ENCODE results near the gene ZNF275.
"Not testable (repeated sequence)": the region's sequence is repeated elsewhere in the genome, so short reads cannot be mapped to it uniquely, and the experiment has no call there.

ZNF275 gene, protein sequence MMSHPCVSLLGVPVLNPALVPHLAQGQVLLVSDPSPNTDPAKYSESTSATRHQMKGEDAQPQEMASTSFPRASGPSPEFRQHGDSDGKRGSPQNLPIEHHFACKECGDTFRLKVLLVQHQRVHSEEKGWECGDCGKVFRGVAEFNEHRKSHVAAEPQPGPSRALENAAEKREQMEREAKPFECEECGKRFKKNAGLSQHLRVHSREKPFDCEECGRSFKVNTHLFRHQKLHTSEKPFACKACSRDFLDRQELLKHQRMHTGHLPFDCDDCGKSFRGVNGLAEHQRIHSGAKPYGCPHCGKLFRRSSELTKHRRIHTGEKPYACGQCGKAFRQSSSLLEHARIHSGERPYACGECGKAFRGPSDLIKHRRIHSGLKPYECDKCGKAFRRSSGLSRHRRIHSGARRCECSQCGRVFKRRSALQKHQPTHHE

DNA sequence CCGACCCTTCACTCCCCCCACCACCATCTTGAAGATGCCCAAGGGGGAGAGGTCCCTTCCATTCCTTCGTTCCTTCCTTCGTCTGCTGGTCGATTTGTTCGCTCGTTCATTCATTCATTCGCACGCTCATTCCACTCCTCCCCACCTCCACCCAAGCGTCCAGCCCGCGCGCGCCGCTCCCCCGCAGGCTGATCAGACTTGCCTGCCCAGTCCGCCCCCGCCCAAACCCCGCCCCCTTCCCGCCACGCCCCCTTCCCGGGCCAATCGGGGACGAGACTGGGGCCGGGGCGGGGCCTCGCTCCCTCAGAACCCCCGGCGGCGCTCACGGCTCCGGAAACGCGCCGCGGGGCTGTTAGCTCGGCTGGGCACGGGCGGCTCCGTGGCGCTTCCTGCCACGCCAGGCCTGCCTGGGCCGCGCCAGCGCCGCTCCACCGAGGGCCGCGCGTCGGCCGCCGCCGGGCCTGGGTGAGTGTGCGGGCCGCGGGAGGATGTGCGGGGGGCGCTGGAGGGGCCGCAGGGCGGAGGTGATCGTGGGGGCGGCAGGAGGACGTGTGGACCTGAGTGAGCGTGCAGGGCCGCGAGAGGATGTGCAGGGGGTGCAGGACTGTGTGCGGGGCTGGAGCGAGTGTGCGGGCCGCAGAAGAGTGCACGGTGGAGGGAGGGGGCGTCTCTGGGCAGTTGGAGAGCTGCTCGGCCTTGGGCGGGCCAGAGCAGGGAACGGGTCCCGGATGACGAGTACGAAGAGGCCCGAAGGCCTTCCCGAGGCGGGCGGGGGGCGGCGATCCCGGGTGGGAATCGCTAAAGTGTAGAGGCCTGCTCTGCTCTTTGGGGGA, at the start of gene ZNF275:
Gene ZNF275, plus strand, starts transcription at position 333 of the 833 bp plus-strand sequence. CDS start 2,527 bp downstream, outside the sequence.
- peak; percentile 75 for DNase-seq

DNA sequence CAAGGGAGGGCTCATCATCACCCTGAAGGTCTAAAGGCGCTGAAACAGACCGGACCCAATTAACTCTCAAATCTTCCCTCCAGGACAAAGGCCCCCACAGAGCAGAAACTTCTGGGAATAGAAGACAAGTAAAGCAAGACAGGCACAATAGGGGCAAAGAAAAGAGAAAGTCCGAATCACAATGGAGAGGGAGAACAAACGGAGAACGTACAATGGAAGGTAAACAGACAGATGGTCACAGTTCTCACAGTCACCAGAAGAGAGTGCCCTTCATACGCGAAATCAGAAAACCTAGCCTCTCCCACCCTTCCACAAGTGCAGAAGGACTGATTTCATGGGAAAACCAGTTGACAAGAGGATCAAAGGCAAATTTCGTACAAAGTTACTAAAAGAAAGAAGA, 48.3 kb upstream of the ZNF275 start:
- DNase-seq: not testable (repeated sequence)

DNA sequence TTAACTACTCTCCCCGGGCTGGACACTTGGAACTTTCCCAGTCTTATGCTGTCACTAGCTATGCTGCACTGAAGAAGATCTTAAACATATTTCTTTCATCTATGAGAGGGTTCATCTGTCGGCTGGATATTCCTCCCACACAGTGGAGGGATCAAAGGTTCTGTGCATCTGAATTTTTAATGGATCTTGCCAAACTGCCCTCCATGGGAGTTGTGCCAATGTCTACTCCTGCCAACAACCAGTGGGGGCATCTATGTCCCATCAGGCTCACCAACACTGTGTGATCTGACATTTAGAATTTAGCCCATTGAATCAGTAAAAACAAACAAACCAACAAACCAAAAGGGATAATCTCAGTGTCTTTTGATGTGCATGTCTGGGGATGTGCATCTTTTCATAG, 45.1 kb upstream of the ZNF275 start:
- DNase-seq: not testable (repeated sequence)

DNA sequence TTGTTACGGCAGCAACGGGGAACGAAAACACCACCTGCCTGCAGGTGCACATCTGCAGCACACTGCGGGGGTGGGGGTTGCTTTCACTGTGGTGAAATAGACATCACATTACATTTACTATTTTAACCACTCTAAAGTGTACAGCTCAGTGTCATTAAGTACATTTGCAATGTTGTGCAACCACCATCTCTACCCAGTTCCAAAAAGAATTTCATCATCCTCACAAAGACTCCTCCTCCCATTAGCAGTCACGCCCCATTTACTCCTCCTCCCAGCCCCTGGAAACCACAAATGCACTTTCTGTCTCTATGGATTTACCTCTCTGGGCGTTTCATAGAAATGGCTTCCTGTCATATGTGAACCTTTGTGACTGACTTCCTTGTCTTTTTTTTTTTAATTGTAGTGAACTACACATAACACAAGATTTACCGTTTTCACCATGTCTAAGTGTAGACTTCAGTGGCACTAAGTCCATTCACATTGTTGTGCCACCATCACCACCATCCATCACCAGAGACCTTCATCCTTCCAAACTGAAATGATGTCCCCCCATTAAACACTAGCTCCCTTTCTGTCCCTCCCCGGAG, 40.4 kb upstream of the ZNF275 start:
- not testable (repeated sequence) for DNase-seq

DNA sequence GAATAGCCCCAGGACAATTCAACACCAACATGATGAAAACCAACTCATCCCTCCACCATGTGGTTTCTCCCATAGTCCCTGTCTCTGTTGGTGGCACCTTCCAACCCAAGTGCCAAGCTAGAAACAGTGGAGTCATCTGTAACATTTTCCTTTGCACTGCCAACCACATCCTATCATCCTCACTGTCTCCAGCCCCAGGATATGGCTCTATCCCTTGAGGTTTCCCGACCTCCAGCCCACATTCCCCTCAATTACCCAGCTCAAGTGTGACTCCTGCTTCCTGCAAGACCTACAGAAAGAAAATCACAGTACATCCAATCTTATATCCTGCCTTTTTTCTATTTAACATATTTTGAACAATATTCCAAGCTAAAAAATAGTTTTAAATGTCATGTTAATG, 36.6 kb upstream of the ZNF275 start:
- DNase-seq: no peak

DNA sequence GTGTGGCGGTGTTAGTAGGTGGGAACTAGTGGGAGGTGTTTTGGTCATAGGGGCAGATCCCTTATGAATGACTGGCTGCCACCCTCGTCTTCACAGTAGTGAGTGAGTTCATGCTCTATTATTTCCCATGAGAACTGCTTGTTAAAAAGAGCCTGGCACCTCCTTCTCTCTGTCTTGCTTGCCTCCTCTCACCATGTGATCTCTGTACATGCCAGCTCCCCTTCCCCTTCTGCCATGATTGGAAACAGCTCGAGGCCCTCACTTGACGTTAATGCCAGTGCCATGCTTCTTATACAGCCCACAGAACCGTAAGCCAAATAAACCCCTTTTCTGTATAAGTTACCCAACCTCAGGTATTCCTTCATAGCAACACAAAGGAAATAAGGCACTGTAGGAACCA, 34.1 kb upstream of the ZNF275 start:
- no peak for DNase-seq

DNA sequence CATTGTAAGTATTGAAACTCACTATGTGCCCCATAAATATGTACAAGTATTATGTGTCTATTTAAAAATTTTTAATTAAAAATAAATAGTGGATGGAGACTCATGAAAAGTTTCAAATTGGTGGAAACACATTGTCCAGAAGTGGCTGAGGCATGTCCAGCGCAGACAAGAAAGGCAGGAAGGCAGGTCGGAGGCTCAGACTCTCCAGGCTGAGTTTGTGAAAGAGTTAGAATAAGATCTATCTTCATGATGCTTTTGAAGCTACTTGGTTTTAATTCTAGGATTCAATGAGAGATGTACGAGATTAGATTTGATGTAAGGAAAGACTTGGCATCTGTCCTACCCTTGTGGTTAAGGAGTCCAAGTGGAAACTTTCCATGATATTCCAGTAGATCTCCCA, 32.2 kb upstream of the ZNF275 start:
- no peak for DNase-seq

DNA sequence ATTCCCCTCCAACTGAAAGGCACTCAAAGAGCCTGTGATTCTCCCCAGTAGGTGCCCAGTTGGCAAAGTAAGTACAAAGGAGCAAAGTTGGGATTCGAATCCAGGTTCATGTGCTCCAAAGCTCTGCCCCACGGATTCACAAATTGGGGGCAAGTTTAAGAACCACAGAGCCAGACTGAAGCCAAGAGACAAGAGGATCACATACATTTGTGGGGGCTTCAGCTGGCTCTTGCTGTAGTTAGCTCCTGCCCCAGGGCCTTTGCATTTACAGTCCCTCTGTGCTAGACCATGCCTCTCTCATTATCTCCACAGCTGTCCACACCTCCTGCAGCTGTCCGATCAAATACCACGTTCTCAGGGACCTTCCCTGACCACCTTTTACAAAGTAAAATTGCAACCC, 31.2 kb upstream of the ZNF275 start:
- DNase-seq: no peak

DNA sequence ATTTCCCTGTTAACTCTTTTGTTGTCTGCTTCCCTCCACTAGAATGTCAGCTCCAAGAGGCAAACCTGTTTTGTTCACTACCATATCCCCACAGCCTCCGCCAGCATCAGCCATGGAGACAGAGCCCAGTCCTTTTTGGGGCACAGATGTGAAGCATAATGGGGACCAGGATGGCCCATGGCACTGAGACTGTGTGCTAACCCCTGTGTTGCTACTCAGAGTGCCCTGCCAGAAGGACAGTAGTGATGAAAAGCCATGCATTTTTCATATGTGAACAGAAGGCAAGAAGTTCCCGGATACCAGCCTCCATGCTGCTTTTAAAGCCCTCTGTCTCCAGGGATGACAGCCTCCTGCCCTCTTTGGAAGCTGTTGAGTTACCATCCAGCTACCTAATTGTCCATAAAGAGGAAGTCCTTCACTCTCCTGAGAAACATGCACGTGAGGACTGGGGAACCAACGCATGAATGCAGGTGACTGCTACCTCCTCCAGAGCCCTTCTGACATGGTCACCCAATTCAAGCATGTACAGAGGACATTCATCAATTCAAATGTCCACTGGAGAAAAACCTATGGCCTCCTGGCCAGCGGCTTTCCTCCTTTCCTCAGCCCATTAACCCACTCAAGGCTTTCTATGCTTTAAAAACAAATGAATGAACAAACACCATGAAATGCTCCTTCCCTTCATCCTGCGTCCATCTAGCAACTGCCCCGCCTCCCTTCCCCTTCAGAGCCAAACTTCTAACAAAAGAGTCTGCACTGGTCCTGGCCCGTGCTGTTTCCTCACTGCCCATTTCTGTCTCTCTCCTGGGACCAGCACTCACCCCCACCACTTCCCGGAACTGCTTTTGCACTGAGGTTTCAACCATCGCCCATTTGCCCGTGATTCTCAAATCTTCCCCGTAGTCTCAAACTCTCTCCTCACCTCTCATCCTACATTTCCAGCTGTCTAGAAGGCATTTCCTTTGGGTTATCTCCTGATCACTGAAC, 30.4 kb upstream of the ZNF275 start:
- no peak for DNase-seq

DNA sequence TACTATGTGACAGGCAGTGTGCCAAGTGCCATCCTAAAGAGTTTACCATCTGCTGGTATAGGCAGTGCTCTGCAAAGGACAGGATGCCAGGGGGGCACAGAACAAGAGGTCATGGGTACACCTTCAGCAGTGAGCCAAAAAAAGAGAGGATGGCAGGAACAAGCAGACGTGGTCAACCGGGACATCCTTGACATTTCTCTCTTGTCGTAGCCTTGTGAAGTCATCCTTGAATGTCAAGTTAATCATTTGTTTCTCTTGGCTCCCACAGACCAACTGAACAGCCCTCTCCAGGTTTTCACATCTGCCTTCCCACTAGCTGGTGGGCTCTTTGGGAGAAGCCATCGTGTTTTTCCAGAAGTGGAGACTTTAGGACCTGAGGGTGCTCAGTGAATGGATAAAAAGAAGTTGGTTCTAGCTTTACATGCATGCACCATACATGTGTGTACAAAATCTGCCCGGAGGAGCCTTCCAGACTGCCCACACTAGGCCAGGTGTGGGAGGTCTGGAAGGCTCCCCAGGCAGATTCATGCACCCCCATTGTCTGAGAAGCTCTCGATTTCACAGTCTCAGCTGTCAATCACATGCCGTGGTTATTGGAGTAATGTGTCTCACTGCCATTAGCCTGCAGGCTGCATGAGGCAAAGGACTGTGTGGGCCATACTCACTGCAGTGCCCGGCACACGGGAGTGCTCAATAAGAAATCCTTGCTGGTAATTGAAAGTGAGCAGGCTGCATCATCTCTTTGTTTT, 28.8 kb upstream of the ZNF275 start:
- no peak for DNase-seq

DNA sequence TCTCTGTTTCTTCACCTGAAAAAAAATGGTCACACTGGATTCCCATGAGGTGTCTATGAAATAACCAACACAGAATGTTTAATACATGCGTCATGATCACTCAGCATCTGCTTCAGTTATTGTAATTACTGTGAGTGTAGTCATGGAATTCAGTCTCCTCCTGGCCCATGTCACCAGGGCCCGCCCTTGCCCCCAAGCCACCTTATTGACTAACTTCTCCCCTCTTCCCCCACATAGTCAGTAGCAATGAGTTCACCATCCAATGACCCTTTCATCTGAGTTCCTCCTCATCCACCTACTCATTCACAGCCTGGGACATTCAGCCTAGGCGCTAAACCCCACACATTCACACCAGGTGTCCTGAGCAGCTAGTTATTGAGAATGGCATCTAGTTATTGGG, 28.0 kb upstream of the ZNF275 start:
- no peak for DNase-seq

DNA sequence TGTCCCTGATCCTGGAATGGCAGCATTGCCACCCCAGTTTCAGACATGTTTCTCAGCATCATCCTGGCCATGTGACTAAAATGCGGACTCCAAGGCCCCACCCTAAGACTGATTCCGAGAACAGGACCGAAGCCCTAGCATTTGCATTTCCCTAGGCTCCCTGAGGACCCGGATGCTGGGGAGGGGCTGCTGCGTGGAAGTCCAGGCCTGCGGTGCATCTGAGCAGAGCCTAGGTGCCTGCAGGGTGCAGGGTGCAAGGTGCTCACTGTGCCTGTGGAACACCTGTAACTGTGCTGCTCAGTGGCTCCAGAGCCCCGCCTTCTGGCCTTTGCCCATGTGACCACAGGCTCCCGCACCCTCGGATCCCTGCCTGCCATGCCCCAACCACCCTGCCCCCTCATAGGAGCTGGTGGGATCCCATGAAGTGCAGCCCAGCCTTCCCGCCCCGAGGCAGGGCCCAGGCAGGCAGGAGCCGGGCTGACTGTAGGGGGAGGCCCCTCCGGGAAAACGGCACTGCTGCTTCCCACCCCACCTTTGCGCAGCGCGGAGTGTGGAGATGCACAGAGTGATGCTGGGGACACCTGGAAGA, 27.3 kb upstream of the ZNF275 start:
- DNase-seq: no peak

DNA sequence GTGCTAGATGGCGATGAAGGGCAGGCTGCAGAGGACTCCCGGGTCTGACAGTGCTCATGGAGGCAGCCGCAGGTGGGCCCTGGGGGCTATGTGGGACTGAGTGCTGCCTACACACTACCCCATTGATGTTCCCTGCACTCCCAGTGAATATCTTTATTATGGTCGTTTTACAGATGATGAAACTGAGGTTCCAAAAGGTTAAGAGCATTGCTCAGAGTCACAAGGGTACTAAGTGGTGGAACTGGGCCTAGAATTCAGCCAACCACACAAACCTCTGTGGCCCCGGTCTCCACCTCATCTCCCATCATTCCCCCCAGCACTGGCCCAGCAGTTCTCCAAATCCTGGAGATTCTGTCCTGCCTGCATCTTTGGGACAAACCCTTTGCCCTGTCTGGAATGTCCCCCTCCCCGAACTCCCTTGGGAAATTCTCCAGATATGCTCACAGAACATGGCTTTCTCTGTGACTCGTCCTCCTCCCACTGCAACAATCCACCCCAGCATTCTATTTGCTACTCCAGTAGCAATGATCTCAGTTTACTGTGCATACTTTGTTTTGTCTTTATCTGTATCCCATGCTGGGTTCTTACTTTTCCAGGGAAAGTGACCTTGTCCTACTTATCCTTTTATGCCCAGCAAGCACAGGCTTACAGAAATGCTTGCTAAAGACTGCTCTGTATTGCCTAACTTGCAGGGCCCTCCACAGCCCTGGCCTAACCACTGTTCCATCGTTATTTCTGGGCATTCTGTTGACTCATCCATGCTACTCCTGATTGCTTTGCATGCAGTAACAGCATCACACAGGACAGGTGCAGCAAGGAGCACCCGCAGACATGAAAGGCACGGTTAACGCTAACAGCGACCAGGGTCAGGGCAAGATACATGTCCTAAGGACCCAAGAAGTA, 26.4 kb upstream of the ZNF275 start:
- no peak for DNase-seq

DNA sequence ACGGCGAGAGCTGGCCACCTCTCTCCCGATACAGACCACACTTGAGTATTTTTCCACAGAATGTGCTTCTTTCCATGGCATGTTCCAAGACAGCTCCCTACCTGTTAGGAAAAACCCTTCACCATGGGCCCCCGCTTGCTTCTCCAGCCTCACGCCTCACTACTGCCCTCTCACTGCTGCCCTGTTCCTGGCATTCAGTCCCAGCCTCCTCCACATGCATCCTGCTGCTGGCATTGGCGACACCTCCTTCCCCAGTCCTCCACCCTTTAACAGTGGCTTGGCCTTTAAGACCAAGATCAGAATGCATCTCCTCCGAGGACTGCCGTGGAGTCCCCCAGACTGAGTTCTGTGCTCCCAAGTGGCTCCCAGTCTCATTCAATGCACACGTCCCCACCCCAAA, 23.1 kb upstream of the ZNF275 start:
- no peak for DNase-seq

DNA sequence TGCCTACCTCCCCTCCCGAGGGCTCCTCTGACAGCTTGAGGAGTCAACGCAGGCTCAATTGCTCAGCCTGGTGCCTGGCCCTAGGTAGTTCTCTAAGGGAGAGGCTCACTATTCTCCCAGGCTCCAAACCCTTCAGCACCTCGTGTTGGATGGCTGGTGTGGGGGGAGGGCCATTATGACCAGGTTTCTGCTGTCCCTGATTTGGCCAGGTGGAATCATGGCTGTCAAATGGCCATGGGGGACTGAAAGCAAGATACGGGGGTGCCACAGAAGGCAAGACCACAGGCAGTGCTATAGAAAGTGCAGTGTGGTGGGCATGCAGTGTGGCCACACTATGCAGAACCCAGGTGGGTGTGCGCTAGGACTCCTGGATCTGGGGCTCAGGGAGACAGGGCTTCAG, 21.9 kb upstream of the ZNF275 start:
- DNase-seq: no peak

DNA sequence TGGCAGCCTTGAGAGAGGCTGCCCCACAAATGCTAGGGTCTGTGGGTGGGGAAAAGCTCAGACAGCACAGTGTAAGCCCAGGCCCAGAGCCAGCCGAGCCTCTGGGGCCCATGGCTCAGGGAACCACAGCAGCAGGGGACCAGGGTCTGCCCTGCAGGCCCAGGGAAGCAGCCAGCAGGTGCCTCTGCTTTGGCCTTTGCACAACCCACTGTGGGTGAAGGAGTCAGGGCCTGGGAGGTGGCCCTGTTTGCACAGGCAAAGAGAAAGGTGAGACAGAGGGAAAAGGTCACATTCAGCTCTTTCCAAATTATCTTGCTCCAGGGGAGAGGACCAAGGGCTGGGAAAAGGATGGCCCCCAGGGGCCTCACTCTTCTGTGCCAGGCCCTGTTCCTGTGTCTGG, 21.1 kb upstream of the ZNF275 start:
- DNase-seq: no peak

DNA sequence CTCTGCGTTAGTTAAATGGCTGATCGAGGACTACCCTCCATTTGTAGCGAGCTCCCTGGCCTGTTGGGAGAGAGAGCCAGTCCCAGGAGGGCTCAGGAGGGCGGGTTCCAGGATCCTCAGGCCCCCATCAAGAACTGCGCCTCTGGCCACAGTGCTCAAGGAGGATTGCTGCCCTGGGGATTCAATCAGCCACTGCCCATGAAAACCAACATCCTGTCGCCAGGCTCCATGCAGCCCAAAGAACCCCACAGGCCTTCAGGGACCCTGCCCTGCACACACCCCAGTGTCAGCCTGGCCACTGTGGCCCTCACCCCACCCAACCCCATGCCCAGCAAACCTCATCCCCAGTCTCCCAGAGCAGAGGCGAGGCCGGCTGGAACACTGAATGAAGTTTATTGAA, 16.6 kb upstream of the ZNF275 start:
- no peak for DNase-seq

DNA sequence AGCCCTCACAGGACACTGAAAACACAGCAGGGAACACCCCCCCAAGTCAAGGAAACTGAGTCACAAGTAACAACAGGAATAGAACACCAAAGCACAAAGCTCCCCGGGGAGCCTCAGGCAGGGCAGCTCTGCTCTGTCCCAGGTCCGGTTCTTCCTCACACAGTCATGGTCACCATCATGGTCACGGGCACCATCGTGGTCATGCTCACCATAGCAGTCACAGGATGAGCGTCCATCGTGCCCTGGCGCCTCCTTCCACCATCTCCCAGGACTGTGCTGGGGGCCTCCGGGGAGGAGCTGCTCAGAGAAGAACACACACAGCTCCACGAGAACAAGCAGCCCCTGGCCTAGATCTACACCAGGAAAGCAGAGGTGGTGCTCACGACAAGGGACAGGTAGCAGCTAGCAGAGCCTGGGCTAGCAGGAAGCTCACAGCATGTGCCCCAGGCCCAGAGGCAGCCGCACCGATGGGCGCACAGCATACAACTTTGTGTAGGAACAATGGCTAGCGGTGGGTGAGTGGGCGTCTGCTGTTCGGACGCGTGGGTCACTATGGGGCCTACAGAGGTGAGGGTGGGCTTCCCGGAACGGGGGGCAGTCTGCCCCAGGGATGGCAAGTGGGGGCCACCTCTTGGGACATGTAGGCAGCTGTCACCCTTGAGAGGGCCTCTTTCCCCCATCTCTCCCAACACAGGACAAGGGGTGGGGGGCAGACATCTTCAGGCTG, 15.8 kb upstream of the ZNF275 start:
- DNase-seq: no peak

DNA sequence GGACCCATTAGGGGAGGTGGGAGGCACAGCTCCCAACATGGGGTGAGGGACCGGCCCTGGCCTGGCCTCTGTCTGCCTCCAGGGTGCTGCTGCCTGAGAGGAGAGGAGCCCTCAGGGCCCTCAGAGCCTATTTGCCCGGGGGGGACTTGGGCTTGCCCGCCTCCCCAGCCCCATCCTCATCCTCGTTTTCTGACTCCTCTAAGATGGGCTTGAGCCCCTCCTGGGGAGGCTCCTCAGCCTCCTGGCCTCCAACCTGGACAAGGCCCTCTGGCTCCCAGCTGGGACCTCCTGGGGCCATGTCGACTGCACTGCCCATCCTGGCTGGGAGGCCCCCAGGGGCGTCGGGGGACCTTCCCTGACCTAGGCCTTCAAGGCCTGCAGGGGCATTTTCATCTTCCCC, 15.1 kb upstream of the ZNF275 start:
- no peak for DNase-seq
